ENCODE results near the gene MCAT. TPM values are rescaled to one million over a fixed set of nuclear protein-coding genes. Genes with fewer than 3 reads are reported as not detected.

MCAT gene
- total RNA-seq, 1 experiment from 2014 or later = 16.3 TPM

DNA sequence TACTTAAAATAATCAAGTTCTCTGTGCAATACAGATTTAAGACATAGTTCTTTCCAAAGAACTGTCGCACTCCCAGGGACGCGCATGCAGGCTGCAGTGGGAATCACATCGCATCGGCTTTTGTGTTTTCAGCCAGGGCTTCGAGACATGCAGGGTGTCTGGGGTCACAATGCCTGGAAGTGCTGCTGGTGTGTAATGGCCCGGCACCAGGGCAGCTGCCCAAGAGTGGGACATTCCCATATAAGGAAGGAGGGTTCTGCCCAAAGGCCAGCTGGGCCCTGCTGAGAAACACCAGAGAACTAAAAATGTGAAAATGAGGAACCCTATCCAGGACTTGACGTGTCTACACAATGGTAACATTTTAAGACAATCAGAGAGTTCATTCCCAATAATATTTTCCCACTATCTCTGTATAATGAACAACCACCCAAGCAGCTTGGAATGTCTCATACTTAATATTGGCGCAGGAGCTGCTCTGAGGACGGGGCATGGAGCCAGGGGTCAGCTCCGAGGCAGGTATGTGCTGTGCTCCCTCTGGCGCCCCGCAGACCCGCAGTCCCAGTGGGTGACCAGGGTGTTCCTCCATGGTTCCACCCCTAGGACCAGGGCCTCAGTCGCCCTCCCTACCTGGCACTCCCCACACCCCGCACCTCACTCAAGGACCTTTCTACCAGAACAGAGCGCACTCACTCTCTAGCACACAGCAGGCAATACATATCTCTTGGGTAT, 11.3 kb downstream of the MCAT start:
- ATAC-seq (no peak), DNase-seq (ENCODE audit: low read depth, low spot score) (no peak)
- intact Hi-C loops (cut with micrococcal nuclease; ENCODE audit: unreplicated experiment) (no loop called here), in situ Hi-C loops (cut with HindIII; ENCODE audit: low pct_unique_long_range_greater_than_20kb, low sequenced_read_pairs) (no loop called here)
- no peaks in the 10 kb centered on the region for H3K27me3 ChIP-seq (ENCODE audit: control insufficient read depth, insufficient read depth, low read length)
- ChIA-PET CTCF (no interaction called here), POLR2A (no interaction called here)
- BruUV-seq (replicated peaks) = no TSS peak
- H3K36me3 ChIP-seq (ENCODE audit: control insufficient read depth, insufficient read depth, low read length) = no peaks in the 10 kb centered on the region; the same call in 1 of the 2 replicates
- peaks cover 4% of the 10 kb centered on the region for H3K4me1 ChIP-seq (ENCODE audit: control insufficient read depth, insufficient read depth, low read length)
- no peaks in the 10 kb centered on the region for H3K9me3 ChIP-seq (ENCODE audit: control insufficient read depth, insufficient read depth, low read depth, low read length)
- no peak overlapping the region for H3K27ac ChIP-seq (ENCODE audit: low read length)
- H3K4me3 ChIP-seq (ENCODE audit: low read depth in 2 of 2, low read length in 2 of 2) = no peak overlapping the region
- TF ChIP-seq, protein P1, sequence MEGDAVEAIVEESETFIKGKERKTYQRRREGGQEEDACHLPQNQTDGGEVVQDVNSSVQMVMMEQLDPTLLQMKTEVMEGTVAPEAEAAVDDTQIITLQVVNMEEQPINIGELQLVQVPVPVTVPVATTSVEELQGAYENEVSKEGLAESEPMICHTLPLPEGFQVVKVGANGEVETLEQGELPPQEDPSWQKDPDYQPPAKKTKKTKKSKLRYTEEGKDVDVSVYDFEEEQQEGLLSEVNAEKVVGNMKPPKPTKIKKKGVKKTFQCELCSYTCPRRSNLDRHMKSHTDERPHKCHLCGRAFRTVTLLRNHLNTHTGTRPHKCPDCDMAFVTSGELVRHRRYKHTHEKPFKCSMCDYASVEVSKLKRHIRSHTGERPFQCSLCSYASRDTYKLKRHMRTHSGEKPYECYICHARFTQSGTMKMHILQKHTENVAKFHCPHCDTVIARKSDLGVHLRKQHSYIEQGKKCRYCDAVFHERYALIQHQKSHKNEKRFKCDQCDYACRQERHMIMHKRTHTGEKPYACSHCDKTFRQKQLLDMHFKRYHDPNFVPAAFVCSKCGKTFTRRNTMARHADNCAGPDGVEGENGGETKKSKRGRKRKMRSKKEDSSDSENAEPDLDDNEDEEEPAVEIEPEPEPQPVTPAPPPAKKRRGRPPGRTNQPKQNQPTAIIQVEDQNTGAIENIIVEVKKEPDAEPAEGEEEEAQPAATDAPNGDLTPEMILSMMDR (IDR thresholded peaks at IDR 0.05) = no peak
- TF ChIP-seq, protein P2, sequence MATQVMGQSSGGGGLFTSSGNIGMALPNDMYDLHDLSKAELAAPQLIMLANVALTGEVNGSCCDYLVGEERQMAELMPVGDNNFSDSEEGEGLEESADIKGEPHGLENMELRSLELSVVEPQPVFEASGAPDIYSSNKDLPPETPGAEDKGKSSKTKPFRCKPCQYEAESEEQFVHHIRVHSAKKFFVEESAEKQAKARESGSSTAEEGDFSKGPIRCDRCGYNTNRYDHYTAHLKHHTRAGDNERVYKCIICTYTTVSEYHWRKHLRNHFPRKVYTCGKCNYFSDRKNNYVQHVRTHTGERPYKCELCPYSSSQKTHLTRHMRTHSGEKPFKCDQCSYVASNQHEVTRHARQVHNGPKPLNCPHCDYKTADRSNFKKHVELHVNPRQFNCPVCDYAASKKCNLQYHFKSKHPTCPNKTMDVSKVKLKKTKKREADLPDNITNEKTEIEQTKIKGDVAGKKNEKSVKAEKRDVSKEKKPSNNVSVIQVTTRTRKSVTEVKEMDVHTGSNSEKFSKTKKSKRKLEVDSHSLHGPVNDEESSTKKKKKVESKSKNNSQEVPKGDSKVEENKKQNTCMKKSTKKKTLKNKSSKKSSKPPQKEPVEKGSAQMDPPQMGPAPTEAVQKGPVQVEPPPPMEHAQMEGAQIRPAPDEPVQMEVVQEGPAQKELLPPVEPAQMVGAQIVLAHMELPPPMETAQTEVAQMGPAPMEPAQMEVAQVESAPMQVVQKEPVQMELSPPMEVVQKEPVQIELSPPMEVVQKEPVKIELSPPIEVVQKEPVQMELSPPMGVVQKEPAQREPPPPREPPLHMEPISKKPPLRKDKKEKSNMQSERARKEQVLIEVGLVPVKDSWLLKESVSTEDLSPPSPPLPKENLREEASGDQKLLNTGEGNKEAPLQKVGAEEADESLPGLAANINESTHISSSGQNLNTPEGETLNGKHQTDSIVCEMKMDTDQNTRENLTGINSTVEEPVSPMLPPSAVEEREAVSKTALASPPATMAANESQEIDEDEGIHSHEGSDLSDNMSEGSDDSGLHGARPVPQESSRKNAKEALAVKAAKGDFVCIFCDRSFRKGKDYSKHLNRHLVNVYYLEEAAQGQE (IDR thresholded peaks at IDR 0.05; ENCODE audit: insufficient read depth in 1 of 2, low read depth in 2 of 2, low read length in 1 of 2) = no peak
- no peak for TF ChIP-seq SIN3A (IDR thresholded peaks at IDR 0.05; ENCODE audit: borderline replicate concordance, insufficient read depth, low read depth, low read length)
- no peak for TF ChIP-seq TCF7L2 (IDR thresholded peaks at IDR 0.05; ENCODE audit: low read depth, low read length)
- no peak for TF ChIP-seq POLR2AphosphoS5 (IDR thresholded peaks at IDR 0.05; ENCODE audit: low read depth, low read length)

DNA sequence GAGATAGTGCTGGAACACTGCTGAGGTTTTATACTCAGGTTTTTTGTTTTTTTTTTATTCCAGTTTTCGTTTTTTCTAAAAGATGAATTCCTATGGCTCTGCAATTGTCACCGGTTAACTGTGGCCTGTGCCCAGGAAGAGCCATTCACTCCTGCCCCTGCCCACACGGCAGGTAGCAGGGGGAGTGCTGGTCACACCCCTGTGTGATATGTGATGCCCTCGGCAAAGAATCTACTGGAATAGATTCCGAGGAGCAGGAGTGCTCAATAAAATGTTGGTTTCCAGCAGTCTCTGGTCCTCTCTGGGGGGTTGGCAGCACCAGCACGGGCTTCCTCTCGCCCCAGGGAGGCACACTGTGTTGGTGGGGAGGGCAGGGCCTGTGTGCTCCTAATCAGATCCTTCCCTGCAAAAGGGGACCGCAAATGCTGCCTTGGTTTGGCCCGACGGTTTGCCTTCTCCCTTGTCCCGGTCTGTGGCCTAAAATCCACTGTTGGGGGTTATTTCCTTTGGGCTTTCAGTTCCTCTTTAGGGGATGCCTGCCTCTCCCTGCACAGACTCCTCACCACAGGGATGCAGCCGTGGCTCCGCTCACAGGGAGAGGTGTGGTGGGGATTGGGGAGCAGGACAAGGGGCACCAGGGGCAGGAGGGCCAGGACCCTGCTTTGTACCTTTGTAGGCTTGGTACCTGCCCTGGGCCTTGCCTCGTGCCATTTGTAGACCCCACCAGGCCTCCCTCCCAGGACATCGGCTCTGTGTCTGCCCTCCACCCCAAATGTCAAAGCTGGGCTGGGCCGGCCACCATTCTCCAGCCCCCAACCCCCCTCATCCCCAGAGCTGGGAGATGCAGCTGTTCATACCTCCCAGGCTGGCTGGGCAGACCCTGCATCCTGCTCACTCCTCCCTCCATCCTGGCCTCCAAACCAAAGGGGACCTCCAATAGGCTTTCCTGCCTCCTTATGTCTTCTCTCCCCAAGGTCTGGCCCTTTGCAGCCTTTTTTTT, 13.5 kb downstream of the MCAT start:
- H3K4me1 ChIP-seq (ENCODE audit: control insufficient read depth, insufficient read depth, low read length) = peaks cover 4% of the 10 kb centered on the region

More for the DNA sequence above, 13.5 kb downstream of the MCAT start:
- H3K9me3 ChIP-seq (ENCODE audit: control insufficient read depth, insufficient read depth, low read depth, low read length) = no peaks in the 10 kb centered on the region
- H3K27me3 ChIP-seq (ENCODE audit: control insufficient read depth, insufficient read depth, low read length) = no peaks in the 10 kb centered on the region
- in situ Hi-C loops (cut with HindIII; ENCODE audit: low pct_unique_long_range_greater_than_20kb, low sequenced_read_pairs) (no loop called here), intact Hi-C loops (cut with micrococcal nuclease; ENCODE audit: unreplicated experiment) (no loop called here)
- H3K4me3 ChIP-seq (ENCODE audit: low read depth in 2 of 2, low read length in 2 of 2) = no peak overlapping the region
- DNase-seq (ENCODE audit: low read depth, low spot score) (no peak), ATAC-seq (no peak)
- BruUV-seq (replicated peaks) = no TSS peak
- no peak overlapping the region for H3K27ac ChIP-seq (ENCODE audit: low read length)
- CTCF ChIA-PET = no interaction called here
- POLR2A ChIA-PET = no interaction called here
- TF ChIP-seq, protein P2 (IDR thresholded peaks at IDR 0.05; ENCODE audit: insufficient read depth in 1 of 2, low read depth in 2 of 2, low read length in 1 of 2) = no peak
- TF ChIP-seq, protein P1 (IDR thresholded peaks at IDR 0.05) = no peak
- TF ChIP-seq SIN3A (IDR thresholded peaks at IDR 0.05; ENCODE audit: borderline replicate concordance, insufficient read depth, low read depth, low read length) (no peak), TCF7L2 (IDR thresholded peaks at IDR 0.05; ENCODE audit: low read depth, low read length) (no peak), POLR2AphosphoS5 (IDR thresholded peaks at IDR 0.05; ENCODE audit: low read depth, low read length) (no peak)
- no peaks in the 10 kb centered on the region; the same call in 1 of the 2 replicates for H3K36me3 ChIP-seq (ENCODE audit: control insufficient read depth, insufficient read depth, low read length)
